Measurements from ENCODE around the gene TAF4. TPM values are rescaled to one million over a fixed set of nuclear protein-coding genes. Genes with fewer than 3 reads are reported as not detected.
"Not testable (repeated sequence)": the region's sequence is repeated elsewhere in the genome, so short reads cannot be mapped to it uniquely, and the experiment has no call there.

The TAF4 gene
- total RNA-seq, 4 donors from 2014 or later: 7.1 to 15.9 (median 11.9) TPM

DNA sequence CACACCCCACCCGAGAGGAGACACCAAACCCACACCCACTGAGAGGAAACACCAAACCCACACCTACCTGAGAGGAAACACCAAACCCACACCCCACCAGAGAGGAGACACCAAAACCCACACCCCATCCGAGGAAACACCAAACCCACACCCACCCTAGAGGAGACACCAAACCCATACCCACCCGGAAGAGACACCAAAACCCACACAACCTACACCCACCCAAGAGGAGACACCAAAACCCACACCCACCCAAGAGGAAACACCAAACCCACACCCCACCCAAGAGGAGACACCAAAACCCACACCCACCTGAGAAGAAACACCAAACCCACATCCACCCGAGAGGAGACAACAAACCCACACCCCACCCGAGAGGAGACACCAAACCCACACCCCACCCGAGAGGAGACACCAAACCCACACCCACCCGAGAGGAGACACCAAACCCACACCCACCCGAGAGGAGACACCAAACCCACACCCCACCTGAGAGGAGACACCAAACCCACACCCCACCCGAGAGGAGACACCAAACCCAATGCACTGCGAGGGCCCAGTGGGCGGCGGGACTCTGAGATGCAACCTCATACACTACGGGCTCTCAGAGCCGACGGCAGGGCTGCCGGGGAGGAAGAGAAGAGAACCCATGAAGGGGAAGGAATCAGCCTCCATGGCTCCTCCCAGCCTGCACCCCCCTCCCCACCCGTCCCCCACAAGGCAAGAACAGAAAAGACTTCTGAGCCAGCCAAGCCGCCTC, 83.3 kb downstream of the TAF4 start:
- DNase-seq (ENCODE audit: low spot score) (no peak), ATAC-seq (ENCODE audit: low FRiP score) (no peak)
- TF ChIP-seq, protein P1, sequence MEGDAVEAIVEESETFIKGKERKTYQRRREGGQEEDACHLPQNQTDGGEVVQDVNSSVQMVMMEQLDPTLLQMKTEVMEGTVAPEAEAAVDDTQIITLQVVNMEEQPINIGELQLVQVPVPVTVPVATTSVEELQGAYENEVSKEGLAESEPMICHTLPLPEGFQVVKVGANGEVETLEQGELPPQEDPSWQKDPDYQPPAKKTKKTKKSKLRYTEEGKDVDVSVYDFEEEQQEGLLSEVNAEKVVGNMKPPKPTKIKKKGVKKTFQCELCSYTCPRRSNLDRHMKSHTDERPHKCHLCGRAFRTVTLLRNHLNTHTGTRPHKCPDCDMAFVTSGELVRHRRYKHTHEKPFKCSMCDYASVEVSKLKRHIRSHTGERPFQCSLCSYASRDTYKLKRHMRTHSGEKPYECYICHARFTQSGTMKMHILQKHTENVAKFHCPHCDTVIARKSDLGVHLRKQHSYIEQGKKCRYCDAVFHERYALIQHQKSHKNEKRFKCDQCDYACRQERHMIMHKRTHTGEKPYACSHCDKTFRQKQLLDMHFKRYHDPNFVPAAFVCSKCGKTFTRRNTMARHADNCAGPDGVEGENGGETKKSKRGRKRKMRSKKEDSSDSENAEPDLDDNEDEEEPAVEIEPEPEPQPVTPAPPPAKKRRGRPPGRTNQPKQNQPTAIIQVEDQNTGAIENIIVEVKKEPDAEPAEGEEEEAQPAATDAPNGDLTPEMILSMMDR (IDR thresholded peaks at IDR 0.05): no peak

DNA sequence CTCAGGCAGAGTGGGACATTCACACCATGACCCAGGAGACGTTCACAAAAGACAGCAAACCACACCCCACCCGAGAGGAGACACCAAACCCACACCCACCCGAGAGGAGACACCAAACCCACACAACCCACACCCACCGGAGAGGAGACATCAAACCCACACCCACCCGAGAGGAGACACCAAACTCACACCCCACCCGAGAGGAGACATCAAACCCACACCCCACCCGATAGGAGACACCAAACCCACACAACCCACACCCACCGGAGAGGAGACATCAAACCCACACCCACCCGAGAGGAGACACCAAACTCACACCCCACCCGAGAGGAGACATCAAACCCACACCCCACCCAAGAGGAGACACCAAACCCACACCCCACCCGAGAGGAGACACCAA, 84.0 kb downstream of the TAF4 start:
- not testable (repeated sequence) for DNase-seq (ENCODE audit: low spot score); ATAC-seq (ENCODE audit: low FRiP score)

DNA sequence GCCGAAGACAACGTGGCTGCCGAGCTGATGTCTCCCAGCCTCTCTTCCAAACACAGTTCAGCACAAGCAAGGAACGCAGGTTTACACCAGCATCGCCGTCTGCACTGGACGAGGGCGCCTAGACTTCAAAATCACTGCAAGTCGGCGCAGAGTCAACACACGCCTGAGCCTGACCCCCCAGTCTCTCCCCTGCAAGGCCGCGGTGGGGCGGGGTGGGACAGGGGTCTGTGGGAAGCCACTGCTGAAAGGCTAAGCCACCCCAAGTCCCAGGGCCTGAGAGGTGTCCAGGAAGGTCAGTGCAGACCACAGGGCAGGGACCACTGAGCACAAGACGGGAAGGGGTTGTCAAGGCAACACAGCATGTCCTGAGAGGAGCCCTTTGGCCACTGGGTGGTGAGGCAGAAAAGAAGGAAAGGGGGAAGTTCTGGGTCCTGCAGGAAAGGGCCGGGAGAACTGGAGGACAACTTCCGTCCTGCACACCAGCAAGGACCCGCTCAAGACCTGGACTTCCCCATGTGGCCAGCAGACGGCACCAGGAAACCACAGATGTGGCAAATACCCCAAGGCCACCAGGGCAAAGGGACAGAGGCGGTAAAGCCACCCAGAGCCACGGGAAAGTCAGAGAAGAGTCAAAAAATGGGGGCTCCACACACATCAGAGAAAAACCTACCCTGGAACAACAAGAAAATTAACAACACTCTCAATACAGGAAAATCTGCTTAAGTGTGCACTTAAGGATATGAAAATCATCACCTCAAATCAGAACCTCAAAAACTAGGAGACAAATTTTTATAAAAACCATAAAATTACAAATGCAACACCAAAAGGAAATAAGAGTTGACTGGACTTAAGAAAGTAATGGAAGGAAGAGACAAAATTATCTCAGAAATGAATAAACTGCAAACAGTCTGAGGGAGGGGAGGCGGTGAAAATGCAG, 84.8 kb downstream of the TAF4 start:
- ATAC-seq (ENCODE audit: low FRiP score) (no peak), DNase-seq (ENCODE audit: low spot score) (no peak)
- TF ChIP-seq, protein P1 (IDR thresholded peaks at IDR 0.05): no peak

DNA sequence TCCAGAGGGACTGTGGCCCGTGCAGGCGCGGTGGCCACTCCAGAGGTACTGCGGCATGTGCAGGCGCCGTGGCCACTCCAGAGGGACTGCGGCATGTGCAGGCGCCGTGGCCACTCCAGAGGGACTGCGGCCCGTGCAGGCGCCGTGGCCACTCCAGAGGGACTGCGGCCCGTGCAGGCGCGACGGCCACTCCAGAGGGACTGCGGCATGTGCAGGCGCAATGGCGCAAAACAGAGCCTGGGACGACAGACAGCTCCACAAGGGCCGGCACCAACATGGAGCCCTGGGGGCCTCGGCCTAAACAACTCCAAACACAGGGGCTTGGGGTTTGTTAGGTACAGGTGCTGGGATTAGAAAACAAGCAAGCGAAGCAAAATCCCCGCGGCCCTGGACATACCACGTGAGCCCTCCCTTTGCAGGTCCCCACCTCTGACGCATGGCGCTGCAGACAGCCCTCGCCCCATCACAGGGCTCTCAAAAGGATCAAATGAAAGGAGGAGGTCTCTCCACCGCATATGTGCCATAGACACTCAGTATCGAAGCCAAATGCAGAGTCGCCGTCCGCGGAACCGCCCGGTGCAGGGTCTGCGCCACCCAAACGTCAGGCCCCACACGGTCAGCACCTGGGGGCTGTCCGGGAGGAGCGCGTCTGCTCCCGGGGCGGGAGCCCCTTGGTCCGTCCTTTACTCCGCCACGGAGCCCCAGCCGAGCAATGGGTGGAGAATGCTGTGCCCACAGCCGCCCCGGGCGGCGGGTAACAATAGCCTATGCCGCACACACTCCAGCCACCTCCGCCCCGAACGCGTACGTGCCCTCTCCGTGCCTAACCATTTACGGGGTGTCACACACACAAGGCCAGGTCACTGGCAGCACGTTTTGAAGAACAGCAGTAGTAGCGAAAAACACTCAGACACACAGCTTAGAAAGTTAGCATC, 85.7 kb downstream of the TAF4 start:
- ATAC-seq (ENCODE audit: low FRiP score) (no peak), DNase-seq (ENCODE audit: low spot score) (no peak)
- TF ChIP-seq, protein P1 (IDR thresholded peaks at IDR 0.05): no peak

DNA sequence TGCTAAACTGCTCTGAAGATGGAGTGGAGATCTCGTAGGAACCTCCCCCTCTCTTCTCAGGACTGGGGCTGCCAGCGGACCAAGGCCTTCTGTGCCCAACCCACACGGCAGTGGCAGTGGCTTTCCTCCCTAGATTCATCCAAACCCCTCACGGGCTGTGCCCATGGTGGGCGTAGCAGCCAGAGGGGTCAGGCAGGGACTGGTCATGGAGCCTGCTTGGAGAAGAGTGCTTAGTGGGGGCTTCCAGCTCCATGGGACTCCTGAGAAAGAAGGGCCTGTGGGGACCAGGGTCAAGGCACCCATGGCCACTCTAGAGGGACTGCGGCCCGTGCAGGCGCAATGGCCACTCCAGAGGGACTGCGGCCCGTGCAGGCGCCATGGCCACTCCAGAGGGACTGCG, 86.6 kb downstream of the TAF4 start:
- no peak for DNase-seq (ENCODE audit: low spot score)
- TF ChIP-seq, protein P1 (IDR thresholded peaks at IDR 0.05): no peak

DNA sequence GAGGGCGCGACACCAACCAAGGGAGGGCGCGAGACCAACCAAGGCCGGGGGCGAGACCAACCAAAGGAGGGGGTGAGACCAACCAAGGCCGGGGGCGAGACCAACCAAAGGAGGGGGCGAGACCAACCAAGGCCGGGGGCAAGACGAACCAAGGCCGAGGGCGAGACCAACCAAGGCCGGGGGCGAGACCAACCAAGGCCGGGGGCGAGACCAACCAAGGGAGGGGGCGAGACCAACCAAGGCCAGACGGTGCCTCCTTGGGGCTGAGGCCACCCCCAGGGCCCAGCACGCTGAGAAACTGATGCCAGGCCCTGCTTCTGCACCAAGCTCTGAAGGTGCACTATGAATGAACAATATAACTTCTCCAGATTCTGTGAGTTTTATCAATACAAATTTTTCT, 87.2 kb downstream of the TAF4 start:
- no peak for ATAC-seq (ENCODE audit: low FRiP score)
- no peak for DNase-seq (ENCODE audit: low spot score)
- TF ChIP-seq, protein P1 (IDR thresholded peaks at IDR 0.05): no peak

More for the DNA sequence above, 86.6 kb downstream of the TAF4 start:
- no peak for ATAC-seq (ENCODE audit: low FRiP score)

DNA sequence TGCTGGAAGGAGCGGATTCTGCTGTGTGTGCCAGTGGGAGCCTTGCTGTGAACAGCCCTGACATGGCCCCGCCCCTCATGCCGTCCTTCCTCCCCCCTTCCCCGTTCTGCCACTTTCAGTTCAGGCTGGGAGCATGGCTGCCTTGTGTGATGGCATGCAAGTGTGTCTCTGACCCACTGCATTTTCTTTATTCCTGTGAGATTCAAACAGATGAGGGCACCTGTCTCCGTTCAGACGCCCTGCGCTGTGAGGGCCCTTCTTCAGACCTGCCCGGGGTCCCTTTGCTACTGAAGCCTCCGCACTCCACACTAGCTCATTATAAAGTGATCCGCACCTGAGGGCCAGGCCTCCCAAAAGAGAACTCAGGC, 88.3 kb downstream of the TAF4 start:
- no peak for DNase-seq (ENCODE audit: low spot score)
- ATAC-seq (ENCODE audit: low FRiP score): no peak
- TF ChIP-seq, protein P1 (IDR thresholded peaks at IDR 0.05): no peak

All from omental fat pad (tissue), 4 donors.